Erythroblast (primary cell): ENCODE measurements around the gene COQ3.
A peak's percentile ranks its signal among the peaks of the same experiment; 100 is the strongest.
"Not testable (repeated sequence)": the region's sequence is repeated elsewhere in the genome, so short reads cannot be mapped to it uniquely, and the experiment has no call there.

Experiments used
- DNase-seq, 2 experiments: peaks; one replicate each; lab custom pipeline; 2025; lab: John Stamatoyannopoulos, UW
- GATA1 ChIP-seq: IDR thresholded peaks from 2 replicates; pipeline ENCODE4 v1.6.1; 2011; ENCODE audit warnings: low read depth, mild to moderate bottlenecking, control low read depth, low read length, moderate library complexity
- POLR2A ChIP-seq: IDR thresholded peaks from 2 replicates; pipeline ENCODE4 v1.6.1; 2011; ENCODE audit warnings: mild to moderate bottlenecking, low read length

The COQ3 gene

GRCh38 chr6:99350573-99350972, 43.4 kb downstream of the COQ3 start:
- no peak for TF ChIP-seq GATA1

GRCh38 chr6:99349171-99350141, 44.5 kb downstream of the COQ3 start, which contains the start of gene FAXC:
Gene FAXC (minus strand): TSS chr6:99349674. CDS start chr6:99349372, 302 bp downstream.
- DNase-seq: peak; percentile 46 to 55
- TF ChIP-seq POLR2A (no peak), GATA1 (no peak)

More at GRCh38 chr6:99350573-99350972, 43.4 kb downstream of the COQ3 start:
- no peak for DNase-seq

- TF ChIP-seq GATA1 (no peak), POLR2A (no peak)
Observed at GRCh38 chr6:99348288-99349170, 45.5 kb downstream of the COQ3 start.

GRCh38 chr6:99347804-99348203, 46.2 kb downstream of the COQ3 start:
- DNase-seq: no peak
- TF ChIP-seq POLR2A (no peak), GATA1 (no peak)

More at GRCh38 chr6:99348288-99349170, 45.5 kb downstream of the COQ3 start:
- DNase-seq: no peak

GRCh38 chr6:99346595-99346994, 47.4 kb downstream of the COQ3 start:
- DNase-seq: no peak
- TF ChIP-seq GATA1: no peak
- TF ChIP-seq POLR2A: no peak

GRCh38 chr6:99345164-99345563, 48.8 kb downstream of the COQ3 start:
- DNase-seq: no peak

GRCh38 chr6:99344289-99344688, 49.7 kb downstream of the COQ3 start:
- no peak for DNase-seq

More at GRCh38 chr6:99345164-99345563, 48.8 kb downstream of the COQ3 start:
- TF ChIP-seq GATA1 (no peak), POLR2A (no peak)

GRCh38 chr6:99341862-99342455, 52.0 kb downstream of the COQ3 start:
- TF ChIP-seq GATA1 (no peak), POLR2A (no peak)

More at GRCh38 chr6:99344289-99344688, 49.7 kb downstream of the COQ3 start:
- TF ChIP-seq POLR2A (no peak), GATA1 (no peak)

GRCh38 chr6:99338188-99338587, 55.8 kb downstream of the COQ3 start:
- DNase-seq: no peak
- TF ChIP-seq POLR2A (no peak), GATA1 (no peak)

More at GRCh38 chr6:99341862-99342455, 52.0 kb downstream of the COQ3 start:
- DNase-seq: no peak

GRCh38 chr6:99335298-99335697, 58.7 kb downstream of the COQ3 start:
- DNase-seq: not testable (repeated sequence)

GRCh38 chr6:99334526-99335127, 59.4 kb downstream of the COQ3 start:
- TF ChIP-seq POLR2A: no peak
- no peak for TF ChIP-seq GATA1
- DNase-seq: peak; percentile 46 to 48

GRCh38 chr6:99333068-99333467, 60.9 kb downstream of the COQ3 start:
- no peak for DNase-seq
- TF ChIP-seq POLR2A (no peak), GATA1 (no peak)

GRCh38 chr6:99331531-99331930, 62.5 kb downstream of the COQ3 start:
- no peak for TF ChIP-seq GATA1
- no peak for TF ChIP-seq POLR2A
- no peak for DNase-seq

- no peak for TF ChIP-seq GATA1
- no peak for TF ChIP-seq POLR2A
- peak; percentile 70 to 80 for DNase-seq
Observed at GRCh38 chr6:99330159-99330558, 63.8 kb downstream of the COQ3 start.
